ENCODE data around the gene C1orf116.

DNA sequence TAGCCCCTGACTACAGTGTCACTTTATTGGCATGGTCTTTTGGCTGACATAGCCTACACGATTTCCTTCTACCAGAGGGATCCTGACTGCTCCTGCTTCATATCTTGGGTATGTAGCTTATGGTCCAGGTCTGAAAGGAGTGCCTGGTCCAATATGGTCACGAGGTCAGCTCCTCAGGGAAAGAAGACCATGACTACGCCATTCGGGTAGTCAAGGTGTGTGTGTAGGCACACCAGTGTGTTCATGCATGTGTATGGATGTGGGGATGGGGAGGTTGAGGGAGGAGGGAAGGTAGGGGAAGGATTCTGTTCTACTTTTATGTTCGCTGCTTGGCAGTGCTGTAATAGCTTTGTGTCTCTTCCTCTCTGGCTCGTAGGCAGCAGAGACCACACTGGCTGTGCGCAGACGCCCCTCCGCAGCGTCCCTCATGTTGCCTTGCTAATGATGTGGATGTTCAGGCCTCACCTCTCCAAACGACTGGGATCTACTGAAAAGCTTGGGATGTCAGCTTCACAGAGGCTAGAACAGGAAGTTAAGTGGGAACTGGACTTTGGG lies 46.1 kb upstream of the C1orf116 start:
- no peak for TF ChIP-seq CTCF (IDR thresholded peaks at IDR 0.05)
- no peak for TF ChIP-seq BHLHE40 (IDR thresholded peaks at IDR 0.05; ENCODE audit: low read depth, low read length)
- no peak for TF ChIP-seq MAFK (IDR thresholded peaks at IDR 0.05; ENCODE audit: partially characterized antibody)
- TF ChIP-seq, protein P1, sequence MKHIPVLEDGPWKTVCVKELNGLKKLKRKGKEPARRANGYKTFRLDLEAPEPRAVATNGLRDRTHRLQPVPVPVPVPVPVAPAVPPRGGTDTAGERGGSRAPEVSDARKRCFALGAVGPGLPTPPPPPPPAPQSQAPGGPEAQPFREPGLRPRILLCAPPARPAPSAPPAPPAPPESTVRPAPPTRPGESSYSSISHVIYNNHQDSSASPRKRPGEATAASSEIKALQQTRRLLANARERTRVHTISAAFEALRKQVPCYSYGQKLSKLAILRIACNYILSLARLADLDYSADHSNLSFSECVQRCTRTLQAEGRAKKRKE (CRISPR knock-in tag; IDR thresholded peaks at IDR 0.05; ENCODE audit: low read depth): no peak
- no peak for TF ChIP-seq EHMT2 (IDR thresholded peaks at IDR 0.05; ENCODE audit: low read depth)
- TF ChIP-seq, protein P2, sequence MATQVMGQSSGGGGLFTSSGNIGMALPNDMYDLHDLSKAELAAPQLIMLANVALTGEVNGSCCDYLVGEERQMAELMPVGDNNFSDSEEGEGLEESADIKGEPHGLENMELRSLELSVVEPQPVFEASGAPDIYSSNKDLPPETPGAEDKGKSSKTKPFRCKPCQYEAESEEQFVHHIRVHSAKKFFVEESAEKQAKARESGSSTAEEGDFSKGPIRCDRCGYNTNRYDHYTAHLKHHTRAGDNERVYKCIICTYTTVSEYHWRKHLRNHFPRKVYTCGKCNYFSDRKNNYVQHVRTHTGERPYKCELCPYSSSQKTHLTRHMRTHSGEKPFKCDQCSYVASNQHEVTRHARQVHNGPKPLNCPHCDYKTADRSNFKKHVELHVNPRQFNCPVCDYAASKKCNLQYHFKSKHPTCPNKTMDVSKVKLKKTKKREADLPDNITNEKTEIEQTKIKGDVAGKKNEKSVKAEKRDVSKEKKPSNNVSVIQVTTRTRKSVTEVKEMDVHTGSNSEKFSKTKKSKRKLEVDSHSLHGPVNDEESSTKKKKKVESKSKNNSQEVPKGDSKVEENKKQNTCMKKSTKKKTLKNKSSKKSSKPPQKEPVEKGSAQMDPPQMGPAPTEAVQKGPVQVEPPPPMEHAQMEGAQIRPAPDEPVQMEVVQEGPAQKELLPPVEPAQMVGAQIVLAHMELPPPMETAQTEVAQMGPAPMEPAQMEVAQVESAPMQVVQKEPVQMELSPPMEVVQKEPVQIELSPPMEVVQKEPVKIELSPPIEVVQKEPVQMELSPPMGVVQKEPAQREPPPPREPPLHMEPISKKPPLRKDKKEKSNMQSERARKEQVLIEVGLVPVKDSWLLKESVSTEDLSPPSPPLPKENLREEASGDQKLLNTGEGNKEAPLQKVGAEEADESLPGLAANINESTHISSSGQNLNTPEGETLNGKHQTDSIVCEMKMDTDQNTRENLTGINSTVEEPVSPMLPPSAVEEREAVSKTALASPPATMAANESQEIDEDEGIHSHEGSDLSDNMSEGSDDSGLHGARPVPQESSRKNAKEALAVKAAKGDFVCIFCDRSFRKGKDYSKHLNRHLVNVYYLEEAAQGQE (IDR thresholded peaks at IDR 0.05): no peak
- TF ChIP-seq HES2 (IDR thresholded peaks at IDR 0.05): no peak
- TF ChIP-seq SMC3 (IDR thresholded peaks at IDR 0.05): no peak
- TF ChIP-seq, protein P3, sequence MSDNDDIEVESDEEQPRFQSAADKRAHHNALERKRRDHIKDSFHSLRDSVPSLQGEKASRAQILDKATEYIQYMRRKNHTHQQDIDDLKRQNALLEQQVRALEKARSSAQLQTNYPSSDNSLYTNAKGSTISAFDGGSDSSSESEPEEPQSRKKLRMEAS (IDR thresholded peaks at IDR 0.05): no peak

Measured in A549 (cell line).